ENCODE data around the gene FKRP.

Gene FKRP

GRCh38 chr19:46755077-46755852 is 9.4 kb downstream of the FKRP start:
- H3K4ac ChIP-seq (ENCODE audit: low read depth, low read length) = no peak overlapping the region
- no peak overlapping the region for H3K23ac ChIP-seq (ENCODE audit: low read length)
- no peak for DNase-seq

GRCh38 chr19:46755853-46756543 is 10.1 kb downstream of the FKRP start:
- no peak overlapping the region for H3K4me2 ChIP-seq (ENCODE audit: low read length)
- no CpG with 5 or more reads among the region's 86 CpGs for WGBS (ENCODE audit: extremely low coverage, insufficient coverage, insufficient read length)
- H4K8ac ChIP-seq (ENCODE audit: low read depth, low read length) = no peak overlapping the region

More at GRCh38 chr19:46755077-46755852, 9.4 kb downstream of the FKRP start:
- H2AK5ac ChIP-seq (ENCODE audit: low read length) = no peak overlapping the region
- H3K18ac ChIP-seq (ENCODE audit: low read length) = no peak overlapping the region
- H4K8ac ChIP-seq (ENCODE audit: low read depth, low read length) = no peak overlapping the region
- no CpG with 5 or more reads among the region's 39 CpGs for WGBS (ENCODE audit: extremely low coverage, insufficient coverage, insufficient read length)
- no peak overlapping the region for H2BK12ac ChIP-seq (ENCODE audit: low read length)
- H3K9me3 ChIP-seq (ENCODE audit: insufficient read depth, low read depth, low read length) = no peaks in the 10 kb centered on the region
- no peak overlapping the region for H3K4me2 ChIP-seq (ENCODE audit: low read length)
- no peak overlapping the region for H3K9ac ChIP-seq (ENCODE audit: low read length)
- H3K4me1 ChIP-seq (ENCODE audit: control insufficient read depth in 1 of 2, insufficient read depth in 2 of 2, low read length in 2 of 2) = no peaks in the 10 kb centered on the region
- H3K27me3 ChIP-seq (ENCODE audit: insufficient read depth, low read length) = no peaks in the 10 kb centered on the region
- H3K79me2 ChIP-seq (ENCODE audit: control insufficient read depth, insufficient read depth, low read length, poor library complexity) = no peaks in the 10 kb centered on the region
- no peak overlapping the region for H3K14ac ChIP-seq (ENCODE audit: low read length)
- no peak overlapping the region for H3K4me3 ChIP-seq (ENCODE audit: low read depth, low read length)
- no peak overlapping the region for H2AFZ ChIP-seq (ENCODE audit: insufficient read depth, low read length, poor library complexity)
- no peak overlapping the region for H3K27ac ChIP-seq (ENCODE audit: low read depth, low read length)
- no peak overlapping the region for H4K12ac ChIP-seq (ENCODE audit: low read depth, low read length)
- H2BK5ac ChIP-seq (ENCODE audit: low read depth, low read length, poor library complexity) = no peak overlapping the region
- no peaks in the 10 kb centered on the region for H3K79me1 ChIP-seq (ENCODE audit: low read length)
- no peak overlapping the region for H2BK120ac ChIP-seq (ENCODE audit: insufficient read depth, low read length, poor library complexity)
- no peak overlapping the region for H4K91ac ChIP-seq (ENCODE audit: low read depth, low read length)
- peaks cover 21 to 28% of the 10 kb centered on the region in 2 experiments for H3K36me3 ChIP-seq (ENCODE audit: control insufficient read depth in 1 of 2, insufficient read depth in 2 of 2, low read length in 2 of 2)

DNA sequence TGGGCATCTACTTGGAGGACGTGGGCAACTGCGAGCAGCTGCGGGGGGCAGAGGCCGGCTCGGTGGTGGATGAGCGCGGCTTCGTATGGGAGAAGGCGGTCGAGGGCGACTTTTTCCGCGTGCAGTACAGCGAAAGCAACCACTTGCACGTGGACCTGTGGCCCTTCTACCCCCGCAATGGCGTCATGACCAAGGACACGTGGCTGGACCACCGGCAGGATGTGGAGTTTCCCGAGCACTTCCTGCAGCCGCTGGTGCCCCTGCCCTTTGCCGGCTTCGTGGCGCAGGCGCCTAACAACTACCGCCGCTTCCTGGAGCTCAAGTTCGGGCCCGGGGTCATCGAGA is 10.7 kb downstream of the FKRP start:
- H3K36me3 ChIP-seq (ENCODE audit: control insufficient read depth in 1 of 2, insufficient read depth in 2 of 2, low read length in 2 of 2) = peaks cover 19 to 28% of the 10 kb centered on the region in 2 experiments
- WGBS (ENCODE audit: extremely low coverage, insufficient coverage, insufficient read length) = no CpG with 5 or more reads among the region's 30 CpGs
- H3K27me3 ChIP-seq (ENCODE audit: insufficient read depth, low read length) = no peaks in the 10 kb centered on the region
- H4K12ac ChIP-seq (ENCODE audit: low read depth, low read length) = no peak overlapping the region
- no peak overlapping the region for H3K23ac ChIP-seq (ENCODE audit: low read length)
- H3K4me1 ChIP-seq (ENCODE audit: control insufficient read depth in 1 of 2, insufficient read depth in 2 of 2, low read length in 2 of 2) = no peaks in the 10 kb centered on the region
- no peaks in the 10 kb centered on the region for H3K79me1 ChIP-seq (ENCODE audit: low read length)
- no peak overlapping the region for H2AFZ ChIP-seq (ENCODE audit: insufficient read depth, low read length, poor library complexity)
- no peak overlapping the region for H3K4me2 ChIP-seq (ENCODE audit: low read length)
- no peak overlapping the region for H2BK5ac ChIP-seq (ENCODE audit: low read depth, low read length, poor library complexity)
- no peak overlapping the region for H4K91ac ChIP-seq (ENCODE audit: low read depth, low read length)
- H3K9ac ChIP-seq (ENCODE audit: low read length) = no peak overlapping the region
- H2BK120ac ChIP-seq (ENCODE audit: insufficient read depth, low read length, poor library complexity) = no peak overlapping the region
- no peak overlapping the region for H3K27ac ChIP-seq (ENCODE audit: low read depth, low read length)
- no peak for DNase-seq
- no peak overlapping the region for H2BK12ac ChIP-seq (ENCODE audit: low read length)
- H4K8ac ChIP-seq (ENCODE audit: low read depth, low read length) = no peak overlapping the region
- H3K79me2 ChIP-seq (ENCODE audit: control insufficient read depth, insufficient read depth, low read length, poor library complexity) = no peaks in the 10 kb centered on the region
- H3K4ac ChIP-seq (ENCODE audit: low read depth, low read length) = no peak overlapping the region
- H3K4me3 ChIP-seq (ENCODE audit: low read depth, low read length) = no peak overlapping the region
- H2AK5ac ChIP-seq (ENCODE audit: low read length) = no peak overlapping the region
- H3K9me3 ChIP-seq (ENCODE audit: insufficient read depth, low read depth, low read length) = no peaks in the 10 kb centered on the region
- H3K14ac ChIP-seq (ENCODE audit: low read length) = no peak overlapping the region
- H3K18ac ChIP-seq (ENCODE audit: low read length) = no peak overlapping the region

More at GRCh38 chr19:46755853-46756543, 10.1 kb downstream of the FKRP start:
- Histone ChIP-seq H3K4me3 (ENCODE audit: low read depth, low read length) (no peak overlapping the region), H3K9me3 (ENCODE audit: insufficient read depth, low read depth, low read length) (no peaks in the 10 kb centered on the region), H2AK5ac (ENCODE audit: low read length) (no peak overlapping the region), H3K23ac (ENCODE audit: low read length) (no peak overlapping the region), H3K27ac (ENCODE audit: low read depth, low read length) (no peak overlapping the region), H3K9ac (ENCODE audit: low read length) (no peak overlapping the region), H4K91ac (ENCODE audit: low read depth, low read length) (no peak overlapping the region), H2AFZ (ENCODE audit: insufficient read depth, low read length, poor library complexity) (no peak overlapping the region), H3K4ac (ENCODE audit: low read depth, low read length) (no peak overlapping the region), H2BK12ac (ENCODE audit: low read length) (no peak overlapping the region), H3K79me1 (ENCODE audit: low read length) (no peaks in the 10 kb centered on the region), H3K27me3 (ENCODE audit: insufficient read depth, low read length) (no peaks in the 10 kb centered on the region), H4K12ac (ENCODE audit: low read depth, low read length) (no peak overlapping the region), H3K36me3 (ENCODE audit: control insufficient read depth in 1 of 2, insufficient read depth in 2 of 2, low read length in 2 of 2) (peaks cover 19 to 28% of the 10 kb centered on the region in 2 experiments), H3K18ac (ENCODE audit: low read length) (no peak overlapping the region), H2BK120ac (ENCODE audit: insufficient read depth, low read length, poor library complexity) (no peak overlapping the region), H3K4me1 (ENCODE audit: control insufficient read depth in 1 of 2, insufficient read depth in 2 of 2, low read length in 2 of 2) (no peaks in the 10 kb centered on the region), H3K14ac (ENCODE audit: low read length) (no peak overlapping the region), H2BK5ac (ENCODE audit: low read depth, low read length, poor library complexity) (no peak overlapping the region), H3K79me2 (ENCODE audit: control insufficient read depth, insufficient read depth, low read length, poor library complexity) (no peaks in the 10 kb centered on the region)
- no peak for DNase-seq

DNA sequence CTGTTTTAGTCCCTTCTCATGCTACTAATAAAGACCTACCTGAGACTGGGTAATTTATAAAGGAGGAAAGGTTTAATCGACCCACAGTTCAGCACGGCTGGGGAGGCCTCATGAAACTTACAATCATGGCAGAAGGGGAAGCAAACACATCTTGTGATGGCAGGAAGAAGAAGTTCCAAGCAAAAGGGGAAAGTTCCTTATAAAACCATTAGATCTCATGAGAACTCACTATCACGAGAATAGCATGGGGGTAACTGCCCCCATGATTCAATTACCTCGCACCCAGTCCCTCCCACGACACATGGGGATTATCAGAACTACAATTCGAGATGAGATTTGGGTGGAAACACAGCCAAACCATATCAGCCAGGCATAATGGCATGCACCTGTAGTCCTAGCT is 13.3 kb downstream of the FKRP start:
- no peaks in the 10 kb centered on the region for H3K9me3 ChIP-seq (ENCODE audit: insufficient read depth, low read depth, low read length)
- no peak overlapping the region for H2AK5ac ChIP-seq (ENCODE audit: low read length)
- no peak overlapping the region for H2BK120ac ChIP-seq (ENCODE audit: insufficient read depth, low read length, poor library complexity)
- H3K18ac ChIP-seq (ENCODE audit: low read length) = no peak overlapping the region
- no peaks in the 10 kb centered on the region for H3K27me3 ChIP-seq (ENCODE audit: insufficient read depth, low read length)
- no peak for DNase-seq
- no peak overlapping the region for H3K23ac ChIP-seq (ENCODE audit: low read length)
- H4K91ac ChIP-seq (ENCODE audit: low read depth, low read length) = no peak overlapping the region
- no peak overlapping the region for H3K4ac ChIP-seq (ENCODE audit: low read depth, low read length)
- no peak overlapping the region for H3K4me2 ChIP-seq (ENCODE audit: low read length)
- H3K79me1 ChIP-seq (ENCODE audit: low read length) = no peaks in the 10 kb centered on the region
- no peak overlapping the region for H2BK5ac ChIP-seq (ENCODE audit: low read depth, low read length, poor library complexity)
- H3K9ac ChIP-seq (ENCODE audit: low read length) = no peak overlapping the region
- no peak overlapping the region for H2AFZ ChIP-seq (ENCODE audit: insufficient read depth, low read length, poor library complexity)
- H4K8ac ChIP-seq (ENCODE audit: low read depth, low read length) = no peak overlapping the region
- no CpG with 5 or more reads among the region's 6 CpGs for WGBS (ENCODE audit: extremely low coverage, insufficient coverage, insufficient read length)
- no peak overlapping the region for H4K12ac ChIP-seq (ENCODE audit: low read depth, low read length)
- peaks cover 19 to 25% of the 10 kb centered on the region in 2 experiments for H3K36me3 ChIP-seq (ENCODE audit: control insufficient read depth in 1 of 2, insufficient read depth in 2 of 2, low read length in 2 of 2)
- H3K79me2 ChIP-seq (ENCODE audit: control insufficient read depth, insufficient read depth, low read length, poor library complexity) = no peaks in the 10 kb centered on the region
- no peak overlapping the region for H3K27ac ChIP-seq (ENCODE audit: low read depth, low read length)
- H3K4me1 ChIP-seq (ENCODE audit: control insufficient read depth in 1 of 2, insufficient read depth in 2 of 2, low read length in 2 of 2) = no peaks in the 10 kb centered on the region
- H3K4me3 ChIP-seq (ENCODE audit: low read depth, low read length) = no peak overlapping the region
- H2BK12ac ChIP-seq (ENCODE audit: low read length) = no peak overlapping the region
- no peak overlapping the region for H3K14ac ChIP-seq (ENCODE audit: low read length)

Measured in trophoblast cell (in vitro differentiated cells and primary cell).